Measurements from ENCODE around the gene TMEM165. TPM values are rescaled to one million over a fixed set of nuclear protein-coding genes. Genes with fewer than 3 reads are reported as not detected.

The TMEM165 gene
- total and polyA plus RNA-seq, 10 of the 15 experiments (the other 5 are each of a cell fraction or from before 2014, with no cell fraction given), result 18.3 to 141 (median 81.1) TPM

DNA sequence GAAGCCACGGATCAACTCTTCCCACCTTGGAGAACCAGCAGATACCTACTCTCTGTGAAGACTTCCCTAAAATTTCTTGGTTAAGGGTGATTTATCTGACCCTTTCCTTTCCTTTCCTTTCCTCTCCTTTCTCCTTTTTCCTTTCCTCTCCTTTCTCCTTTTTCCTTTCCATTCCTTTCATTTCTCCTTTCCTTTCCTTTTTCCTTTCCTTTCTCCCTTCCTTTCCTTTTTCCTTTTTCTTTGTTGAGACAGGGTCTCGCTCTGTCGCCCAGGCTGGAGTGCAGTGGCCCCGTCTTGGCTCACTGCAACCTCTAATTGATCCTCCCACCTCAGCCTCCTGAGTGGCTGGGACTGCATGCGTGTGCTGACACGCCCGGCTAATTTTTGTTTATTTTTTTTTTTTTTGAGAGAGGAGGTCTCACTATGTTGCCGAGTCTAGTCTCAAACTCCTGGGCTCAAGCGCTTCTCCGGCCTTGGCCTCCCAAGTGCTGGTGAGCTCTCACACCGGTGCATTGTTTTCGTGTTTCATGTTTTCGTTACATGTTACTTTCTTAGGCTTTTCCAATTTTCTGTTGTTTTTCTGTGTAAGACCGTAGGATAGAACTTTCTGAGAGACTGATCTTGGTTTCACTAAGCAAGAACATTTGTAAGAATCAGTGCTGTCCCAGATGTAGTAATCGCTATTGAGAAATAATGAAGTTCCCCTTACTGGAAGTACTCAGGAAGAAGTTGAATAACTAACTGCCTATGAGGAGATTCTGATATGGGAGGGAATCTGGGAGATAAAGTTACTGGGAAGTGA lies 2.0 kb downstream of the TMEM165 start (continued):
- TF ChIP-seq, protein P1, sequence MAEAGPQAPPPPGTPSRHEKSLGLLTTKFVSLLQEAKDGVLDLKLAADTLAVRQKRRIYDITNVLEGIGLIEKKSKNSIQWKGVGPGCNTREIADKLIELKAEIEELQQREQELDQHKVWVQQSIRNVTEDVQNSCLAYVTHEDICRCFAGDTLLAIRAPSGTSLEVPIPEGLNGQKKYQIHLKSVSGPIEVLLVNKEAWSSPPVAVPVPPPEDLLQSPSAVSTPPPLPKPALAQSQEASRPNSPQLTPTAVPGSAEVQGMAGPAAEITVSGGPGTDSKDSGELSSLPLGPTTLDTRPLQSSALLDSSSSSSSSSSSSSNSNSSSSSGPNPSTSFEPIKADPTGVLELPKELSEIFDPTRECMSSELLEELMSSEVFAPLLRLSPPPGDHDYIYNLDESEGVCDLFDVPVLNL (IDR thresholded peaks at IDR 0.05; ENCODE audit: low read depth, low read length), result no peak
- TF ChIP-seq CHD4 (IDR thresholded peaks at IDR 0.05), result no peak
- no peak for TF ChIP-seq RUNX3 (IDR thresholded peaks at IDR 0.05; ENCODE audit: low read length)
- TF ChIP-seq HDGF (IDR thresholded peaks at IDR 0.05), result peak; percentile 77; the same call in 1 of the 2 replicates
- TF ChIP-seq BHLHE40 (IDR thresholded peaks at IDR 0.05; ENCODE audit: borderline replicate concordance in 1 of 2, low read depth in 2 of 2, low read length in 1 of 2), result no peak
- TF ChIP-seq TBL1XR1 (IDR thresholded peaks at IDR 0.05; ENCODE audit: low read depth, low read length), result no peak
- 0 out of 2 replicates have a peak, but pooled peaks have one; percentile 65 for TF ChIP-seq YBX1 (IDR thresholded peaks at IDR 0.05)
- TF ChIP-seq CREB1 (IDR thresholded peaks at IDR 0.05; ENCODE audit: low read depth), result no peak
- no peak for TF ChIP-seq WRNIP1 (IDR thresholded peaks at IDR 0.05; ENCODE audit: borderline replicate concordance, low read depth, low read length)
- peak; percentile 15; the same call in 1 of the 2 replicates for TF ChIP-seq PAX5 (IDR thresholded peaks at IDR 0.05; ENCODE audit: borderline replicate concordance, low read depth, low read length)

DNA sequence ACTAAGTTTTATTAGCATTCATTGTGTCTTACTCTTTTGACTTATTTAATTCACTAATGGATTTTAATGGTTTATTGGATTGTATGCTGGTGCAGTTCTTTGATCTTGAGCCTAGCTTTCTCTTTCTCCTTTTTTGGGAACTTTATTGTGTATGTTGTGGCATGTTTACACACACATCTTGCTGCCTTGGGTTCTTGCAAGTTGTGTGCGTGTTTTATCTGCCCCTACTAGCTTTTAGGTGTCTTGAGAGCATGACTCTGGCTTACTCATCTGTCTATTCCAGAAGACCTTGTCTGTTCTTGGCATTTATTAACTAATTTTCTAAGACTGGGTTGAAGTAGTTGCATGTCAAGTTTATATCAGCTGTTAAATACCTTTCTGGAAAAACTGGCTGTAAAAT lies 2.7 kb downstream of the TMEM165 start:
- H3K4me3 ChIP-seq, result peak overlapping the region; percentile 88
- H4K20me1 ChIP-seq (ENCODE audit: control insufficient read depth, insufficient read depth), result 0 out of 2 replicates have a peak, but pooled peaks cover 2% of the 10 kb centered on the region
- H3K4me2 ChIP-seq (ENCODE audit: control insufficient read depth, insufficient read depth), result peak overlapping the region; percentile 82
- H3K36me3 ChIP-seq (ENCODE audit: control insufficient read depth in 2 of 2, insufficient read depth in 2 of 2, low read length in 1 of 2), result peaks cover 0 to 4% of the 10 kb centered on the region in 2 experiments; a peak in 1 of 4 replicates
- peaks cover 66% of the 10 kb centered on the region for H3K79me2 ChIP-seq (ENCODE audit: control insufficient read depth, insufficient read depth, low read length)
- intact Hi-C loops (cut with micrococcal nuclease; ENCODE audit: unreplicated experiment) (loop anchor here (5.0 kb wide), 2 partner anchors 51 to 454 kb away; partner anchors contain the start of genes EXOC1 and SRD5A3), in situ Hi-C loops (cut with MboI) (loop anchor here (5.0 kb wide), 1 partner anchor 149 kb away; the partner anchor contains the start of gene CLOCK)
- ChIA-PET CTCF (interaction anchor here (0.5 to 8.4 kb wide), 6 partner anchors 11 to 148 kb away, joined by 3 to 75 read pairs (median 4); partner anchors contain the start of gene SRD5A3), POLR2A (interaction anchor here (1.1 to 1.7 kb wide), 4 partner anchors 10 to 148 kb away, joined by 4 to 6 read pairs (median 5); no protein-coding TSS in a partner anchor), RAD21 (ENCODE audit: unreplicated experiment) (interaction anchor here (0.8 to 6.1 kb wide), 4 partner anchors 11 to 475 kb away, joined by 3 to 41 read pairs (median 3); no protein-coding TSS in a partner anchor), SMC1A (ENCODE audit: uncharacterized antibody, unreplicated experiment) (interaction anchor here (0.8 to 2.7 kb wide), 3 partner anchors 11 to 107 kb away, joined by 3 to 36 read pairs (median 3); no protein-coding TSS in a partner anchor)
- WGBS (ENCODE audit: insufficient coverage, insufficient replicate concordance, low lambda C conversion rate, missing lambda C conversion rate), result 0% methylated on average over 1 of the region's 1 CpG
- FAIRE-seq (no peak), DNase-seq (ENCODE audit: low read depth, low spot score) (no peak), ATAC-seq (no peak)
- no peaks in the 10 kb centered on the region for H3K9me3 ChIP-seq (replicated peaks; ENCODE audit: control insufficient read depth, insufficient read depth, low read length)
- H2AFZ ChIP-seq (ENCODE audit: control insufficient read depth, low read depth, low read length), result no peak overlapping the region
- peaks cover 3% of the 10 kb centered on the region; the same call in 1 of the 2 replicates for H3K4me1 ChIP-seq (ENCODE audit: control insufficient read depth, insufficient read depth, low read length)
- H3K27me3 ChIP-seq (replicated peaks in 1 of 2; ENCODE audit: control insufficient read depth in 2 of 2, insufficient read depth in 2 of 2, low read length in 1 of 2), result no peaks in the 10 kb centered on the region
- no TSS peak for BruUV-seq (replicated peaks)
- H3K9ac ChIP-seq (ENCODE audit: control insufficient read depth, insufficient read depth, low read length), result peak overlapping the region; percentile 91
- H3K27ac ChIP-seq (ENCODE audit: control insufficient read depth, insufficient read depth), result peak overlapping the region; percentile 18; the same call in 1 of the 2 replicates
- TF ChIP-seq TCF12 (IDR thresholded peaks at IDR 0.05; ENCODE audit: low read depth, low read length), result no peak
- TF ChIP-seq FOXK2 (IDR thresholded peaks at IDR 0.05), result no peak
- no peak for TF ChIP-seq ZSCAN29 (IDR thresholded peaks at IDR 0.05)
- TF ChIP-seq, protein P2, sequence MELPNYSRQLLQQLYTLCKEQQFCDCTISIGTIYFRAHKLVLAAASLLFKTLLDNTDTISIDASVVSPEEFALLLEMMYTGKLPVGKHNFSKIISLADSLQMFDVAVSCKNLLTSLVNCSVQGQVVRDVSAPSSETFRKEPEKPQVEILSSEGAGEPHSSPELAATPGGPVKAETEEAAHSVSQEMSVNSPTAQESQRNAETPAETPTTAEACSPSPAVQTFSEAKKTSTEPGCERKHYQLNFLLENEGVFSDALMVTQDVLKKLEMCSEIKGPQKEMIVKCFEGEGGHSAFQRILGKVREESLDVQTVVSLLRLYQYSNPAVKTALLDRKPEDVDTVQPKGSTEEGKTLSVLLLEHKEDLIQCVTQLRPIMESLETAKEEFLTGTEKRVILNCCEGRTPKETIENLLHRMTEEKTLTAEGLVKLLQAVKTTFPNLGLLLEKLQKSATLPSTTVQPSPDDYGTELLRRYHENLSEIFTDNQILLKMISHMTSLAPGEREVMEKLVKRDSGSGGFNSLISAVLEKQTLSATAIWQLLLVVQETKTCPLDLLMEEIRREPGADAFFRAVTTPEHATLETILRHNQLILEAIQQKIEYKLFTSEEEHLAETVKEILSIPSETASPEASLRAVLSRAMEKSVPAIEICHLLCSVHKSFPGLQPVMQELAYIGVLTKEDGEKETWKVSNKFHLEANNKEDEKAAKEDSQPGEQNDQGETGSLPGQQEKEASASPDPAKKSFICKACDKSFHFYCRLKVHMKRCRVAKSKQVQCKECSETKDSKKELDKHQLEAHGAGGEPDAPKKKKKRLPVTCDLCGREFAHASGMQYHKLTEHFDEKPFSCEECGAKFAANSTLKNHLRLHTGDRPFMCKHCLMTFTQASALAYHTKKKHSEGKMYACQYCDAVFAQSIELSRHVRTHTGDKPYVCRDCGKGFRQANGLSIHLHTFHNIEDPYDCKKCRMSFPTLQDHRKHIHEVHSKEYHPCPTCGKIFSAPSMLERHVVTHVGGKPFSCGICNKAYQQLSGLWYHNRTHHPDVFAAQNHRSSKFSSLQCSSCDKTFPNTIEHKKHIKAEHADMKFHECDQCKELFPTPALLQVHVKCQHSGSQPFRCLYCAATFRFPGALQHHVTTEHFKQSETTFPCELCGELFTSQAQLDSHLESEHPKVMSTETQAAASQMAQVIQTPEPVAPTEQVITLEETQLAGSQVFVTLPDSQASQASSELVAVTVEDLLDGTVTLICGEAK (IDR thresholded peaks at IDR 0.05; ENCODE audit: borderline replicate concordance), result no peak
- TF ChIP-seq, protein P1 (IDR thresholded peaks at IDR 0.05; ENCODE audit: low read depth, low read length), result no peak
- TF ChIP-seq ASH2L (IDR thresholded peaks at IDR 0.05; ENCODE audit: borderline replicate concordance, low read depth), result no peak
- no peak for TF ChIP-seq CREM (IDR thresholded peaks at IDR 0.05; ENCODE audit: low read depth)
- TF ChIP-seq RUNX3 (IDR thresholded peaks at IDR 0.05; ENCODE audit: low read length), result no peak
